H1 (cell line): ENCODE results near the gene STYK1. TPM values are rescaled to one million over a fixed set of nuclear protein-coding genes. Genes with fewer than 3 reads are reported as not detected.

Experiments
- CTCF ChIA-PET: fragments of 300-600 bp; sonication (Branson Sonifier 250); formaldehyde crosslinking; loops from one replicate; lab custom pipeline; 2021; ENCODE audit not compliant: partially characterized antibody; lab: Charles Lee
- POLR2A ChIA-PET: fragments of 300-600 bp; sonication (Branson Sonifier 250); formaldehyde crosslinking; loops from one replicate; lab custom pipeline; 2021; ENCODE audit warnings: inconsistent platforms; ENCODE audit not compliant: partially characterized antibody; lab: Charles Lee
- DNase-seq, 2 experiments: peaks; one replicate each; pipeline versions ENCODE4 v3.0.0 to v3.0.0-alpha.2; 2010 to 2022; ENCODE audit warnings: low spot score in 2 of 2, low read depth in 1 of 2, mixed read lengths in 1 of 2
- FAIRE-seq: peaks from 2 replicates; lab custom pipeline; 2011; peaks lifted over from hg19 to GRCh38; lab: Jason Lieb, UNC
- H2AFZ ChIP-seq: 2 replicates; pipeline ENCODE4 v1.8.1; 2012; ENCODE audit warnings: low read length, inconsistent platforms
- H2AK5ac ChIP-seq: 2 replicates; pipeline ENCODE4 v1.6.1; 2013; ENCODE audit warnings: low read depth, low read length
- H2BK120ac ChIP-seq: replicated peaks from 2 replicates; pipeline ENCODE3; 2013; ENCODE audit warnings: low read depth, low read length, inconsistent platforms
- H2BK12ac ChIP-seq: 2 replicates; pipeline ENCODE4 v1.6.1; 2013; ENCODE audit warnings: low read depth, low read length
- H2BK15ac ChIP-seq: 2 replicates; pipeline ENCODE4 v1.6.1; 2013; ENCODE audit warnings: low read length
- H2BK20ac ChIP-seq: 2 replicates; pipeline ENCODE4 v1.6.1; 2013; ENCODE audit warnings: low read length
- H2BK5ac ChIP-seq: 2 replicates; pipeline ENCODE4 v1.6.1; 2013; ENCODE audit warnings: low read depth, low read length
- H3K14ac ChIP-seq: 2 replicates; pipeline ENCODE4 v1.6.1; 2013; ENCODE audit warnings: inconsistent platforms; ENCODE audit not compliant: insufficient read length
- H3K18ac ChIP-seq: 2 replicates; pipeline ENCODE4 v1.6.1; 2013; ENCODE audit warnings: low read length; ENCODE audit errors: extremely low read depth
- H3K23ac ChIP-seq: 2 replicates; pipeline ENCODE4 v1.6.1; 2013; ENCODE audit warnings: inconsistent platforms; ENCODE audit not compliant: insufficient read length
- H3K23me2 ChIP-seq: 2 replicates; pipeline ENCODE4 v1.6.1; 2013; ENCODE audit warnings: low read depth, low read length
- H3K27ac ChIP-seq: 2 replicates; pipeline ENCODE4 v1.6.1; 2011; ENCODE audit warnings: low read depth, low read length, inconsistent platforms
- H3K27me3 ChIP-seq, 4 experiments: replicated peaks in 1 of 4; 1 replicate in 1 of 4; 2 replicates in 3 of 4; pipeline versions ENCODE4 v1.6.1 to v1.8.1; 2011 to 2013; ENCODE audit warnings: low read length in 3 of 4, mild to moderate bottlenecking in 3 of 4, inconsistent platforms in 2 of 4, mixed read lengths in 2 of 4, moderate library complexity in 1 of 4; ENCODE audit not compliant: control insufficient read depth in 3 of 4, insufficient read depth in 3 of 4; ENCODE audit errors: extremely low read depth in 1 of 4
- H3K36me3 ChIP-seq, 4 experiments: 2 replicates each; pipeline versions ENCODE4 v1.6.1 to v1.8.1; 2011 to 2013; ENCODE audit warnings: mild to moderate bottlenecking in 4 of 4, low read length in 3 of 4, moderate library complexity in 2 of 4, control low read depth in 1 of 4, inconsistent platforms in 1 of 4; ENCODE audit not compliant: insufficient read depth in 4 of 4, control insufficient read depth in 2 of 4
- H3K4ac ChIP-seq: replicated peaks from 2 replicates; pipeline ENCODE3; 2013; ENCODE audit warnings: low read length, low read depth, mixed read lengths, inconsistent platforms; ENCODE audit not compliant: insufficient read length
- H3K4me1 ChIP-seq, 4 experiments: replicated peaks in 1 of 4; 1 replicate in 1 of 4; 2 replicates in 3 of 4; pipeline versions ENCODE4 v1.6.1 to v1.8.1; 2011 to 2013; ENCODE audit warnings: low read length in 3 of 4, inconsistent platforms in 2 of 4, mixed read lengths in 1 of 4; ENCODE audit not compliant: insufficient read depth in 4 of 4, control insufficient read depth in 3 of 4
- H3K4me2 ChIP-seq, 2 experiments: 2 replicates each; pipeline versions ENCODE4 v1.6.1 to v1.8.1; 2011 to 2013; ENCODE audit warnings: low read depth in 2 of 2, low read length in 2 of 2, control low read depth in 1 of 2, inconsistent platforms in 1 of 2, mild to moderate bottlenecking in 1 of 2; ENCODE audit not compliant: insufficient read depth in 1 of 2
- H3K4me3 ChIP-seq, 4 experiments: fragments of 200-600, 300-600 bp in 1 of 4; sonication (generic), shearing (Covaris generic), sonication (Bioruptor Twin) in 1 of 4; 2 replicates each; pipeline versions ENCODE4 v1.5.1 to v1.8.1; 2011 to 2016; ENCODE audit warnings: low read length in 4 of 4, low read depth in 3 of 4, control low read depth in 2 of 4, inconsistent platforms in 2 of 4, mild to moderate bottlenecking in 2 of 4, mixed read lengths in 1 of 4, moderate library complexity in 1 of 4; ENCODE audit not compliant: insufficient read depth in 2 of 4; ENCODE audit errors: extremely low read depth in 1 of 4
- H3K56ac ChIP-seq: replicated peaks from 2 replicates; pipeline ENCODE3; 2013; ENCODE audit warnings: low read depth, mild to moderate bottlenecking, mixed read lengths, low read length, inconsistent platforms; ENCODE audit not compliant: insufficient read length
- H3K79me1 ChIP-seq: 2 replicates; pipeline ENCODE4 v1.6.1; 2013; ENCODE audit warnings: low read depth, low read length, control low read depth
- H3K79me2 ChIP-seq, 2 experiments: 2 replicates each; pipeline versions ENCODE4 v1.6.1 to v1.8.1; 2012 to 2013; ENCODE audit warnings: low read length in 2 of 2, mild to moderate bottlenecking in 2 of 2, inconsistent platforms in 1 of 2; ENCODE audit not compliant: insufficient read depth in 2 of 2, control insufficient read depth in 1 of 2
- H3K9ac ChIP-seq, 4 experiments: replicated peaks in 1 of 4; 1 replicate in 1 of 4; 2 replicates in 3 of 4; pipeline versions ENCODE4 v1.6.1 to v1.8.1; 2011 to 2013; ENCODE audit warnings: low read depth in 3 of 4, low read length in 3 of 4, control low read depth in 2 of 4, mild to moderate bottlenecking in 2 of 4, moderate library complexity in 2 of 4, inconsistent platforms in 1 of 4; ENCODE audit errors: extremely low read depth in 1 of 4
- H3K9me3 ChIP-seq, 2 experiments: 2 replicates each; pipeline versions ENCODE4 v1.6.1 to v1.8.1; 2012 to 2013; ENCODE audit warnings: mild to moderate bottlenecking in 2 of 2, moderate library complexity in 2 of 2, control low read depth in 1 of 2, inconsistent platforms in 1 of 2, low read depth in 1 of 2, low read length in 1 of 2, mixed read lengths in 1 of 2; ENCODE audit not compliant: insufficient read depth in 2 of 2
- H4K20me1 ChIP-seq, 2 experiments: replicated peaks in 1 of 2; 2 replicates each; pipeline versions ENCODE3 to v1.8.1; 2011 to 2013; ENCODE audit warnings: inconsistent platforms in 2 of 2, low read length in 2 of 2, mild to moderate bottlenecking in 1 of 2; ENCODE audit not compliant: insufficient read depth in 2 of 2, control insufficient read depth in 1 of 2
- H4K5ac ChIP-seq: 2 replicates; pipeline ENCODE4 v1.6.1; 2013; ENCODE audit warnings: low read length, low read depth, mixed read lengths, inconsistent platforms; ENCODE audit not compliant: insufficient read length
- H4K8ac ChIP-seq: 2 replicates; pipeline ENCODE4 v1.8.0; 2013; ENCODE audit warnings: mild to moderate bottlenecking, moderate library complexity, low read length, inconsistent platforms; ENCODE audit not compliant: insufficient read depth; ENCODE audit errors: extremely low read depth
- H4K91ac ChIP-seq: replicated peaks from 2 replicates; pipeline ENCODE3; 2013; ENCODE audit warnings: low read length, mixed read lengths, inconsistent platforms; ENCODE audit not compliant: insufficient read length
- CBX5 ChIP-seq: fragments of 300-800, 300-1000 bp; sonication (generic); IDR thresholded peaks from 2 replicates; pipeline ENCODE4 v1.7.1; 2016; ENCODE audit warnings: antibody characterized with exemption, low read length, low read depth
- CBX8 ChIP-seq: fragments of 300-800, 300-1000 bp; sonication (generic); IDR thresholded peaks from 2 replicates; pipeline ENCODE4 v1.7.1; 2016; ENCODE audit warnings: low read depth, low read length, borderline replicate concordance
- CREB1 ChIP-seq: IDR thresholded peaks from 2 replicates; pipeline ENCODE4 v1.6.1; 2012; ENCODE audit warnings: inconsistent platforms
- CTBP2 ChIP-seq: IDR thresholded peaks from 2 replicates; pipeline ENCODE4 v1.7.0; 2011; ENCODE audit warnings: borderline replicate concordance, mild to moderate bottlenecking, moderate library complexity, mixed read lengths, low read length; ENCODE audit not compliant: insufficient read depth, insufficient read length
- MAFK ChIP-seq: IDR thresholded peaks from 2 replicates; pipeline ENCODE4 v1.6.1; 2012; ENCODE audit warnings: low read depth, mild to moderate bottlenecking, improper control_type of control experiment, low read length
- NANOG ChIP-seq: IDR thresholded peaks from 2 replicates; pipeline ENCODE4 v1.6.1; 2011; ENCODE audit warnings: low read length, low read depth, mild to moderate bottlenecking, inconsistent platforms; ENCODE audit not compliant: insufficient read depth, poor library complexity, severe bottlenecking
- PHF8 ChIP-seq: fragments of 200-600 bp; sonication (generic); conservative IDR thresholded peaks from 2 replicates; pipeline ENCODE4 v1.7.1; 2012; ENCODE audit warnings: low read depth, mild to moderate bottlenecking, inconsistent platforms, low read length, moderate library complexity
- POLR2A ChIP-seq, 2 experiments: IDR thresholded peaks; 1 replicate in 1 of 2; 2 replicates in 1 of 2; pipeline ENCODE4 v1.6.1; 2011; ENCODE audit warnings: low read depth in 2 of 2, low read length in 2 of 2, mild to moderate bottlenecking in 2 of 2; ENCODE audit errors: control extremely low read depth in 1 of 2
- POLR2AphosphoS5 ChIP-seq: IDR thresholded peaks from 2 replicates; pipeline ENCODE4 v1.6.1; 2011; ENCODE audit warnings: low read depth, low read length
- RNF2 ChIP-seq: fragments of 200-900, 300-1000 bp; sonication (generic); IDR thresholded peaks from 2 replicates; pipeline ENCODE4 v1.7.1; 2016; ENCODE audit warnings: borderline replicate concordance, low read depth, mild to moderate bottlenecking, antibody characterized with exemption, low read length; ENCODE audit not compliant: poor library complexity, severe bottlenecking; ENCODE audit errors: missing control alignments
- SP1 ChIP-seq: IDR thresholded peaks from 2 replicates; pipeline ENCODE4 v1.6.1; 2011; ENCODE audit warnings: low read depth, low read length
- SP2 ChIP-seq: IDR thresholded peaks from 2 replicates; pipeline ENCODE4 v1.6.1; 2012; ENCODE audit warnings: mild to moderate bottlenecking, low read length, inconsistent platforms
- SP4 ChIP-seq: IDR thresholded peaks from 2 replicates; pipeline ENCODE4 v1.6.1; 2012; ENCODE audit warnings: low read length, inconsistent platforms
- TAF1 ChIP-seq: IDR thresholded peaks from 2 replicates; pipeline ENCODE4 v1.6.1; 2011; ENCODE audit warnings: mild to moderate bottlenecking, low read depth, low read length
- TAF7 ChIP-seq: optimal IDR thresholded peaks from 2 replicates; pipeline ENCODE3; 2011; ENCODE audit warnings: low read depth, mild to moderate bottlenecking, inconsistent platforms, low read length, moderate library complexity, borderline replicate concordance
- polyA plus RNA-seq, 7 experiments: library from polyadenylated mRNA; depleted of rRNA in 3 of 7; stranded (reverse) in 5 of 7; unstranded in 2 of 7; fragments of >200 nt in 5 of 7; fragments of 200-250 nt in 2 of 7; gene quantifications; 1 replicate in 5 of 7; 2 replicates in 1 of 7; 4 replicates in 1 of 7; pipeline versions ENCODE4 v1.2.1 to v1.2.3, GENCODE V29; 2011 to 2013; ENCODE audit warnings: missing spikeins in 2 of 7, mixed read lengths in 2 of 7
- total RNA-seq: library from RNA; stranded (reverse); fragmentation: NEBNext Ultra II Directional; extraction: Animal tissue kit (Norgen Biotek cat#: 25700); gene quantifications from 2 replicates; pipeline ENCODE4 v1.2.1, GENCODE V29; 2021

Gene STYK1
- total and polyA plus RNA-seq, 2 of the 8 experiments (the other 6 are each of a cell fraction or from before 2014, with no cell fraction given): 0.38 to 1.1 TPM

DNA sequence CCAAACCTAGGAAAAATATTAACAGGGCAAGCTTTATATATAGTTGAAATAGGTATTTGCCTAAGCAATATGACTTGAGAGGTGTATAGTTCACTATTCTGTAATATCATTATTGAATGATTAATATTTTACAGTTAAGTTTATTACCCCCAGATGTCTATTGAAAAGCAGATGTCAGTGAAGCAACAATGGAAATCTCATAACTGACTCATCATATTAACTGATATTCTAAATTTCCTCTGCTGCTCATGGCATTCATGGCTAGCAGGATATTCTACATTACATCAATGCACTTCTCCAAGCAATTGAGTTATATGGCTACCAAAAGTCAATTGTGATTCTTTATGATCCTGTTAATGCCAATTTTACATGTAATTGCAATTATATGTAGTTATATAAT lies 50.7 kb downstream of the STYK1 start:
- H3K9me3 ChIP-seq: no peaks in the 10 kb centered on the region; a peak in 1 of 4 replicates
- H3K23me2 ChIP-seq: no peaks in the 10 kb centered on the region
- H3K56ac ChIP-seq: no peak overlapping the region
- DNase-seq: no peak
- peaks cover 0 to 1% (median 0%) of the 10 kb centered on the region in 4 experiments; a peak in 1 of 7 replicates for H3K27me3 ChIP-seq
- H3K79me2 ChIP-seq: no peaks in the 10 kb centered on the region
- H3K4me3 ChIP-seq: no peak overlapping the region
- no peak overlapping the region for H2BK12ac ChIP-seq
- H3K79me1 ChIP-seq: no peaks in the 10 kb centered on the region
- no peak overlapping the region for H2BK5ac ChIP-seq
- H3K23ac ChIP-seq: no peak overlapping the region
- H2BK20ac ChIP-seq: no peak overlapping the region
- no peak overlapping the region for H2BK15ac ChIP-seq
- no peak overlapping the region for H4K91ac ChIP-seq
- POLR2A ChIA-PET: interaction anchor here (0.7 kb wide), 1 partner anchor 10 kb away, joined by 4 read pairs; no protein-coding TSS in a partner anchor
- H3K18ac ChIP-seq: no peak overlapping the region
- H3K14ac ChIP-seq: no peak overlapping the region
- no peak overlapping the region for H2BK120ac ChIP-seq
- no peak overlapping the region for H3K27ac ChIP-seq
- no peak overlapping the region for H4K5ac ChIP-seq
- H2AK5ac ChIP-seq: no peak overlapping the region
- FAIRE-seq: no peak
- H3K4me2 ChIP-seq: no peak overlapping the region
- no peaks in the 10 kb centered on the region for H4K20me1 ChIP-seq
- CTCF ChIA-PET: interaction anchor here (1.4 kb wide), 1 partner anchor 16 kb away, joined by 3 read pairs; no protein-coding TSS in a partner anchor
- no peaks in the 10 kb centered on the region for H3K36me3 ChIP-seq
- H3K4me1 ChIP-seq: no peaks in the 10 kb centered on the region
- no peak overlapping the region for H3K9ac ChIP-seq
- no peak overlapping the region for H2AFZ ChIP-seq
- no peak overlapping the region for H3K4ac ChIP-seq
- no peak overlapping the region for H4K8ac ChIP-seq
- no peak for TF ChIP-seq SP2
- no peak for TF ChIP-seq SP4
- TF ChIP-seq POLR2AphosphoS5: no peak
- TF ChIP-seq TAF1: no peak
- TF ChIP-seq RNF2: no peak
- no peak for TF ChIP-seq MAFK
- TF ChIP-seq SP1: no peak
- no peak for TF ChIP-seq CBX5
- TF ChIP-seq CTBP2: no peak
- no peak for TF ChIP-seq CBX8
- TF ChIP-seq POLR2A (IDR thresholded peaks at IDR 0.05; ENCODE audit: control extremely low read depth in 1 of 2, low read depth in 2 of 2, low read length in 2 of 2): no peak
- no peak for TF ChIP-seq PHF8
- no peak for TF ChIP-seq NANOG
- no peak for TF ChIP-seq TAF7
- TF ChIP-seq CREB1: no peak
